ENCODE data around the gene TWIST2.

The TWIST2 gene

GRCh38 chr2:238818561-238818960 is 29.3 kb upstream of the TWIST2 start:
- in situ Hi-C loops (cut with HindIII; ENCODE audit: low sequenced_read_pairs), result no loop called here
- H3K4me3 ChIP-seq (ENCODE audit: low read depth, low read length), result no peak overlapping the region
- DNase-seq (ENCODE audit: low read depth, low spot score), result no peak
- no peak for TF ChIP-seq CTCF (IDR thresholded peaks at IDR 0.05; ENCODE audit: low read depth, low read length)

GRCh38 chr2:238820197-238820596 is 27.7 kb upstream of the TWIST2 start:
- in situ Hi-C loops (cut with HindIII; ENCODE audit: low sequenced_read_pairs), result no loop called here
- DNase-seq (ENCODE audit: low read depth, low spot score), result no peak
- TF ChIP-seq CTCF (IDR thresholded peaks at IDR 0.05; ENCODE audit: low read depth, low read length), result no peak

GRCh38 chr2:238820916-238821315 is 27.0 kb upstream of the TWIST2 start:
- no peak for TF ChIP-seq CTCF (IDR thresholded peaks at IDR 0.05; ENCODE audit: low read depth, low read length)
- no peak overlapping the region for H3K4me3 ChIP-seq (ENCODE audit: low read depth, low read length)
- in situ Hi-C loops (cut with HindIII; ENCODE audit: low sequenced_read_pairs), result no loop called here

More at GRCh38 chr2:238820197-238820596, 27.7 kb upstream of the TWIST2 start:
- H3K4me3 ChIP-seq (ENCODE audit: low read depth, low read length), result no peak overlapping the region

GRCh38 chr2:238821391-238821790 is 26.5 kb upstream of the TWIST2 start:
- no peak overlapping the region for H3K4me3 ChIP-seq (ENCODE audit: low read depth, low read length)
- in situ Hi-C loops (cut with HindIII; ENCODE audit: low sequenced_read_pairs), result no loop called here
- no peak for TF ChIP-seq CTCF (IDR thresholded peaks at IDR 0.05; ENCODE audit: low read depth, low read length)
- DNase-seq (ENCODE audit: low read depth, low spot score), result no peak

More at GRCh38 chr2:238820916-238821315, 27.0 kb upstream of the TWIST2 start:
- no peak for DNase-seq (ENCODE audit: low read depth, low spot score)

- in situ Hi-C loops (cut with HindIII; ENCODE audit: low sequenced_read_pairs), result no loop called here
- TF ChIP-seq CTCF (IDR thresholded peaks at IDR 0.05; ENCODE audit: low read depth, low read length), result no peak
- DNase-seq (ENCODE audit: low read depth, low spot score), result no peak
- no peak overlapping the region for H3K4me3 ChIP-seq (ENCODE audit: low read depth, low read length)
Measured at GRCh38 chr2:238821944-238822670, 25.8 kb upstream of the TWIST2 start.

GRCh38 chr2:238822955-238823354 is 24.9 kb upstream of the TWIST2 start:
- no peak overlapping the region for H3K4me3 ChIP-seq (ENCODE audit: low read depth, low read length)
- in situ Hi-C loops (cut with HindIII; ENCODE audit: low sequenced_read_pairs), result no loop called here
- no peak for DNase-seq (ENCODE audit: low read depth, low spot score)
- no peak for TF ChIP-seq CTCF (IDR thresholded peaks at IDR 0.05; ENCODE audit: low read depth, low read length)

Measured in astrocyte of the spinal cord (primary cell).